Endodermal cell (in vitro differentiated cells): ENCODE results near the gene LYPD5. TPM values are rescaled to one million over a fixed set of nuclear protein-coding genes. Genes with fewer than 3 reads are reported as not detected.

ENCODE experiments used
- DNase-seq: peaks from one replicate; pipeline ENCODE4 v3.0.0-alpha.2; 2017
- H3K27ac ChIP-seq: 2 replicates; pipeline ENCODE4 v1.5.1; 2013; ENCODE audit warnings: mild to moderate bottlenecking, low read depth, low read length, moderate library complexity
- H3K27me3 ChIP-seq: 2 replicates; pipeline ENCODE4 v1.6.1; 2013; ENCODE audit warnings: mild to moderate bottlenecking, low read length, moderate library complexity; ENCODE audit not compliant: insufficient read depth, control insufficient read depth, poor library complexity, severe bottlenecking
- H3K36me3 ChIP-seq: 2 replicates; pipeline ENCODE4 v1.7.0; 2013; ENCODE audit warnings: mild to moderate bottlenecking, low read length, moderate library complexity; ENCODE audit not compliant: control insufficient read depth, insufficient read depth
- H3K4me1 ChIP-seq: one replicate; pipeline ENCODE4 v1.7.0; 2013; ENCODE audit warnings: low read length; ENCODE audit not compliant: control insufficient read depth, insufficient read depth
- H3K4me3 ChIP-seq: 2 replicates; pipeline ENCODE4 v1.5.1; 2013; ENCODE audit warnings: mild to moderate bottlenecking, low read length, moderate library complexity
- H3K9ac ChIP-seq: 2 replicates; pipeline ENCODE4 v1.6.1; 2013; ENCODE audit warnings: mild to moderate bottlenecking, low read length, moderate library complexity; ENCODE audit not compliant: poor library complexity, severe bottlenecking; ENCODE audit errors: extremely low read depth
- H3K9me3 ChIP-seq: 2 replicates; pipeline ENCODE4 v1.6.1; 2013; ENCODE audit warnings: mild to moderate bottlenecking, low read length, moderate library complexity; ENCODE audit not compliant: control insufficient read depth
- H3K27ac Mint-ChIP-seq: 2 replicates; pipeline ENCODE4 v1.8.0; 2020; ENCODE audit warnings: mixed read lengths
- H3K27me3 Mint-ChIP-seq: 2 replicates; pipeline ENCODE4 v1.8.0; 2021; ENCODE audit warnings: mild to moderate bottlenecking, mixed read lengths; ENCODE audit not compliant: insufficient read depth
- H3K36me3 Mint-ChIP-seq: 2 replicates; pipeline ENCODE4 v1.8.0; 2020; ENCODE audit warnings: low read depth, mixed read lengths
- H3K4me1 Mint-ChIP-seq: 2 replicates; pipeline ENCODE4 v1.8.0; 2020; ENCODE audit warnings: mixed read lengths
- H3K4me3 Mint-ChIP-seq: 2 replicates; pipeline ENCODE4 v1.8.0; 2020; ENCODE audit warnings: mild to moderate bottlenecking, moderate library complexity, mixed read lengths
- H3K9me3 Mint-ChIP-seq: 2 replicates; pipeline ENCODE4 v1.8.0; 2020; ENCODE audit warnings: mild to moderate bottlenecking, mixed read lengths
- WGBS, 2 experiments: methylation state at CpG; one replicate each; pipeline versions ENCODE4 v1.1.5 to v1.1.7; 2013; ENCODE audit warnings: missing lambda C conversion rate in 2 of 2, mixed read lengths in 1 of 2; ENCODE audit not compliant: insufficient coverage in 1 of 2, insufficient read length in 1 of 2; 5-methylcytosine and 5-hydroxymethylcytosine counted together
- total RNA-seq, 2 donors: library from RNA; stranded (reverse); fragmentation: NEBNext Ultra II Directional in 1 of 2; extraction: Animal tissue kit (Norgen Biotek cat#: 25700) in 1 of 2; gene quantifications; 2 replicates in 1 of 2; 3 replicates in 1 of 2; pipeline ENCODE4 v1.2.1, GENCODE V29; 2021
- TF ChIP-seq, protein P1 (sequence below): fragments of 200-600 bp; sonication (generic); conservative IDR thresholded peaks from 2 replicates; pipeline ENCODE4 v1.5.0; 2021; ENCODE audit warnings: antibody characterized with exemption, mild to moderate bottlenecking

The LYPD5 gene
- total RNA-seq, 2 donors from 2014 or later = 0.11 TPM; not detected in 1

DNA sequence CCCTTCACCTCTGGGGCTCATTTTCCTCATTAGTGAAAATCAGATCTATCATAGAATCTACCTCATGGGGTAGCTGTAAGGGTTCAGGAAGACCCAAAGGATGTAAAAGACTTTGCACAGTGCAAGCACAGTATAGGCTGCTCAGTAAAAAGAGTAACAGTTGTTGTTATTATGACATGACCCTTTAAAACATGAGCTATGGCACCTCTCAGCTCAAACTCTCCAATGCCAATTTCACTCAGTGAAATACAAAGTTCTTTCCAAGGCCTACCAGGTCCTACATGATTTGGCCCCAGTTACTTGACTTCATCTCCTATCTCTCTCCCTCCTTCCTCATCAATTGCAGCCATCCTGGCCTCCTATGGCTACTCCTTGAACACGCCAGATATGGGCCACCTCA lies 52.3 kb downstream of the LYPD5 start:
- H3K27ac Mint-ChIP-seq = no peak overlapping the region
- Histone ChIP-seq H3K4me1 (peaks cover 6% of the 10 kb centered on the region), H3K9ac (no peak overlapping the region), H3K4me3 (no peak overlapping the region), H3K36me3 (peaks cover 46% of the 10 kb centered on the region), H3K27ac (no peak overlapping the region), H3K9me3 (no peaks in the 10 kb centered on the region), H3K27me3 (no peaks in the 10 kb centered on the region)
- peaks cover 27% of the 10 kb centered on the region for H3K4me1 Mint-ChIP-seq
- H3K36me3 Mint-ChIP-seq = peaks cover 48% of the 10 kb centered on the region
- H3K27me3 Mint-ChIP-seq = no peaks in the 10 kb centered on the region
- H3K4me3 Mint-ChIP-seq = no peak overlapping the region
- WGBS, 2 experiments = 83 to 91% methylated on average over 1 of the region's 1 CpG
- TF ChIP-seq, protein P1, sequence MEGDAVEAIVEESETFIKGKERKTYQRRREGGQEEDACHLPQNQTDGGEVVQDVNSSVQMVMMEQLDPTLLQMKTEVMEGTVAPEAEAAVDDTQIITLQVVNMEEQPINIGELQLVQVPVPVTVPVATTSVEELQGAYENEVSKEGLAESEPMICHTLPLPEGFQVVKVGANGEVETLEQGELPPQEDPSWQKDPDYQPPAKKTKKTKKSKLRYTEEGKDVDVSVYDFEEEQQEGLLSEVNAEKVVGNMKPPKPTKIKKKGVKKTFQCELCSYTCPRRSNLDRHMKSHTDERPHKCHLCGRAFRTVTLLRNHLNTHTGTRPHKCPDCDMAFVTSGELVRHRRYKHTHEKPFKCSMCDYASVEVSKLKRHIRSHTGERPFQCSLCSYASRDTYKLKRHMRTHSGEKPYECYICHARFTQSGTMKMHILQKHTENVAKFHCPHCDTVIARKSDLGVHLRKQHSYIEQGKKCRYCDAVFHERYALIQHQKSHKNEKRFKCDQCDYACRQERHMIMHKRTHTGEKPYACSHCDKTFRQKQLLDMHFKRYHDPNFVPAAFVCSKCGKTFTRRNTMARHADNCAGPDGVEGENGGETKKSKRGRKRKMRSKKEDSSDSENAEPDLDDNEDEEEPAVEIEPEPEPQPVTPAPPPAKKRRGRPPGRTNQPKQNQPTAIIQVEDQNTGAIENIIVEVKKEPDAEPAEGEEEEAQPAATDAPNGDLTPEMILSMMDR = no peak
- no peaks in the 10 kb centered on the region for H3K9me3 Mint-ChIP-seq
- no peak for DNase-seq

DNA sequence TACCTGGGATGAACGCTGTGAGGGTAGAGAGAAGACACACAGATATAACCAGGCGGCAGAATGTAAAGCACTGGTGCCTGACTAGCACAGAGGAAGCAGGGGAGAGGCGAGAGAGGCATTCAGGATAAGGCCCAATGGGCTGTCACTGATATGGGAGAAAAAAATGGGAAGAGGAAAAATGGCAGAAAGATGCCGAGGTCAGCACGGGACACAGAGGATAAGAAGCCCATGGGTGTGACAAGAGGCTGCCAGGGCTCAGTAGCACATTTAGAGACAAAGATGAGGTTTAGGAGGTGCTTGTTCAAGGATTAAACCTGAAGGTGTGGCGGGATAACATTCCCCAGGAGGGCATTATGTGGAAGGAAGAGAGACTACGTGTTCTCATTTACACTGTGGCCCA lies 53.1 kb downstream of the LYPD5 start:
- H3K27ac ChIP-seq = no peak overlapping the region

GRCh38 chr19:43748685-43749084 lies 53.6 kb downstream of the LYPD5 start:
- no peak overlapping the region for H3K4me3 Mint-ChIP-seq

More for the DNA sequence above, 53.1 kb downstream of the LYPD5 start:
- H3K9me3 ChIP-seq = no peaks in the 10 kb centered on the region
- no peaks in the 10 kb centered on the region for H3K27me3 ChIP-seq
- no peaks in the 10 kb centered on the region for H3K27me3 Mint-ChIP-seq
- no peak overlapping the region for H3K9ac ChIP-seq
- peaks cover 6% of the 10 kb centered on the region for H3K4me1 ChIP-seq
- H3K4me3 Mint-ChIP-seq = no peak overlapping the region
- no peak for DNase-seq
- TF ChIP-seq, protein P1 = no peak
- peaks cover 27% of the 10 kb centered on the region for H3K4me1 Mint-ChIP-seq
- 83 to 96% methylated on average over 5 to 7 of the region's 7 CpGs for WGBS, 2 experiments
- peak overlapping the region; percentile 12 for H3K27ac Mint-ChIP-seq
- no peaks in the 10 kb centered on the region for H3K9me3 Mint-ChIP-seq
- peaks cover 54% of the 10 kb centered on the region for H3K36me3 Mint-ChIP-seq
- H3K4me3 ChIP-seq = no peak overlapping the region
- H3K36me3 ChIP-seq = peaks cover 54% of the 10 kb centered on the region

More at GRCh38 chr19:43748685-43749084, 53.6 kb downstream of the LYPD5 start:
- Histone ChIP-seq H3K36me3 (peaks cover 59% of the 10 kb centered on the region), H3K9ac (no peak overlapping the region), H3K27ac (no peak overlapping the region), H3K27me3 (no peaks in the 10 kb centered on the region), H3K9me3 (no peaks in the 10 kb centered on the region), H3K4me3 (no peak overlapping the region), H3K4me1 (peaks cover 6% of the 10 kb centered on the region)
- no peak overlapping the region for H3K27ac Mint-ChIP-seq
- H3K27me3 Mint-ChIP-seq = no peaks in the 10 kb centered on the region
- 83 to 95% methylated on average over 4 of the region's 4 CpGs for WGBS, 2 experiments
- no peaks in the 10 kb centered on the region for H3K9me3 Mint-ChIP-seq
- peaks cover 58% of the 10 kb centered on the region for H3K36me3 Mint-ChIP-seq
- TF ChIP-seq, protein P1 = no peak
- DNase-seq = no peak
- peaks cover 27% of the 10 kb centered on the region for H3K4me1 Mint-ChIP-seq
